ENCODE data around the gene GAA.
"Not testable (repeated sequence)": the region's sequence is repeated elsewhere in the genome, so short reads cannot be mapped to it uniquely, and the experiment has no call there.

Gene GAA

DNA sequence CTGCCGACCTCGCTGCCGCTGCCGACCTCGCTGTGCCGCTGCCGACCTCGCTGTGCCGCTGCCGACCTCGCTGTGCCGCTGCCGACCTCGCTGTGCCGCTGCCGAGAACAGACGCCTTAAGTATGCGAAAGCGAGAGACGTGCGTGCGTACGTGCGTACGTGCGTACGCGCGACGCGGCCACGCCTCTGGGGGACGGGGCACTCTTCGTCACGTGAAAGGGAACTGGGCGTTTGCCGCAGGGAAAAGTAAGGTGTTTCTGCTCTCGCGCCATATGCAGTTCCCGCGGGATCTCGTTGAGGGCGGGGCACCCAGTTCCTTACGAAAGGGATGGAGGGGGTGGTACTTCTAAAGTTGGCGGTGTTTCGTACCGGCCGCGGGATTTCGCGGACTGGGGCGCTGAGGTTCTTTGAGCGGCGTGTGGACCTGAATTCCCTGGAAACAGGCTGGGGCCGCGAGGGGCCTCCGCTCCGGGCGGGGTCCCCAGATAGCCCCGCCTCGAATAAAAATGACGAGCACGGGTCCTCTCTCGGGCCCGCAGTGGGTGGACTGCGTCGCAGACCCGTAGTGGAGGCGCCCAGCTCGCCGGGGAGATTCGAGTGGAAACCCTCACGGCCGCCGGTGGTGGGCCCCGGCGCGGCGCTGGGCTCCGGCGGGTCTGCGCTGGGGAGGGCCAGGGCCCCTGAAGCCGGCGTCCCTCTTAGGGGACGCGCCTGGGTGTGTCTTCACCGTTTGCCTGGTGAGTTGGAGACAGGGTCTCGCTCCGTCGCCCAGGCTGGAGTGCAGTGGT lies 45.8 kb downstream of the GAA start, which contains the start of gene EIF4A3:
EIF4A3 (minus strand) TSS at position 94 of the 788 bp plus-strand sequence. CDS start 167 bp downstream, outside the sequence.
- TF ChIP-seq FOXP2 (optimal IDR thresholded peaks at IDR 0.05; ENCODE audit: control extremely low read depth, extremely low read length, insufficient read depth) (no peak), POLR2AphosphoS5 (IDR thresholded peaks at IDR 0.05; ENCODE audit: borderline replicate concordance, low read depth, low read length) (peak; percentile 71; the same call in 1 of the 2 replicates)
- Histone ChIP-seq H3K9me3 (ENCODE audit: low read depth, low read length) (no peaks in the 10 kb centered on the region), H3K9ac (ENCODE audit: insufficient read length) (peak within 1 kb of the TSS; percentile 98), H3K27ac (peak within 1 kb of the TSS; percentile 78; the same call in 1 of the 2 replicates), H3K36me3 (ENCODE audit: insufficient read depth, low read length) (peaks cover 31% of the 10 kb centered on the region), H3K4me3 (peak within 1 kb of the TSS; percentile 99)
- DNase-seq (ENCODE audit: low read depth, low spot score), result peak; percentile 98

GRCh38 chr17:80151333-80151732 lies 50.0 kb downstream of the GAA start:
- no peak overlapping the region for H3K4me3 ChIP-seq
- H3K36me3 ChIP-seq (ENCODE audit: insufficient read depth, low read length), result no peaks in the 10 kb centered on the region
- H3K9me3 ChIP-seq (ENCODE audit: low read depth, low read length), result no peaks in the 10 kb centered on the region
- H3K27ac ChIP-seq, result no peak overlapping the region
- no peak for TF ChIP-seq POLR2AphosphoS5 (IDR thresholded peaks at IDR 0.05; ENCODE audit: borderline replicate concordance, low read depth, low read length)
- TF ChIP-seq EZH2 (IDR thresholded peaks at IDR 0.05), result no peak
- no peak for TF ChIP-seq FOXP2 (optimal IDR thresholded peaks at IDR 0.05; ENCODE audit: control extremely low read depth, extremely low read length, insufficient read depth)
- H3K9ac ChIP-seq (ENCODE audit: insufficient read length), result no peak overlapping the region
- DNase-seq (ENCODE audit: low read depth, low spot score), result no peak

DNA sequence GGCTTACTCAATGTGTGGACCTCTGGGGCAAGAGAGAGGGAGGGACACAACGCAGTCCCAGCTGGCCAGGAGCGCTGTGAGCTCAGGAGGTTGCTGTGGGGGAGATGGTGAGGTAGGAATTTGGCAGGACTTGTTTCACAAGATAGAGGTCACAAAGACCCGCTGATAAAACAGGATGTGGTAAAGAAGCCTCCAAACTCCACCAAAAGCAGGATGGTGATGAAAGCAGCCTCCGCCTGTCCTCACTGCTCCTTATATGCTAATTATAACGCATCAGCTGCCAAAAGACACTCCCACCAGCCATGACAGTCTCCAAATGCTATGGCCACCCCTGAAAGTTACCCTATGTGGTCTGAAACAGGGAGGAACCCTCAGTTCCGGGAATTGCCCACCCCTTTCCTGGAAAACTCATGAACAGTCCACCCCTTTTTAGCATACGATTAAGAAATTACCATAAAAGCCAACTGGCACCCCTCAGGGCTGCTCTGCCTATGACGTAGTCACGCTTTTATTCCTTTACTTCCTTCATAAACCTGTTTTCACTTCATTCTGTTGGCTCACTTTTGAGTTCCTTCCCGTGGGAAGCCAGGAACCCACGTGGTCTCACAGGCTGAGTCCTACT lies 50.8 kb downstream of the GAA start:
- TF ChIP-seq EZH2 (IDR thresholded peaks at IDR 0.05) (no peak), POLR2AphosphoS5 (IDR thresholded peaks at IDR 0.05; ENCODE audit: borderline replicate concordance, low read depth, low read length) (no peak), FOXP2 (optimal IDR thresholded peaks at IDR 0.05; ENCODE audit: control extremely low read depth, extremely low read length, insufficient read depth) (no peak)
- Histone ChIP-seq H3K4me3 (no peak overlapping the region), H3K9ac (ENCODE audit: insufficient read length) (no peak overlapping the region), H3K27ac (no peak overlapping the region), H3K9me3 (ENCODE audit: low read depth, low read length) (no peaks in the 10 kb centered on the region), H3K36me3 (ENCODE audit: insufficient read depth, low read length) (no peaks in the 10 kb centered on the region)
- no peak for DNase-seq (ENCODE audit: low read depth, low spot score)

DNA sequence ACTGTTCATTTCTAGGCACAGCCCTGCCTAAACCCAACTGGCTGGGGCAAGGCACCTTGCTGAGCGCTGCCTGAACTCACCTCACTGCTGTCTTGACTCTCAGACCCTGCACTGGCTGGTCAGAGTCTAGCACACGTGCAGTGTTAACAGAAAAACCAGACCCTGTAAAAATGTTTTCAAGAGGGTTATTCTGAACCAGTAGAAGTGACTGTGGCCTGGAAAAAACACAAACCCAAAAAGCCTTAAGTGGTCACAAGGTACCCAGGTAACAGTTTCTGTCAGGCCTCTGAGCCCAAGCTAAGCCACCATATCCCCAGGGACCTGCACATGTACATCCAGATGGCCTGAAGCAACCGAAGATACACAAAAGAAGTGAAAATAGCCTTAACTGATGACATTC lies 51.6 kb downstream of the GAA start:
- Histone ChIP-seq H3K9me3 (ENCODE audit: low read depth, low read length) (no peaks in the 10 kb centered on the region), H3K9ac (ENCODE audit: insufficient read length) (no peak overlapping the region), H3K36me3 (ENCODE audit: insufficient read depth, low read length) (no peaks in the 10 kb centered on the region), H3K4me3 (no peak overlapping the region), H3K27ac (no peak overlapping the region)
- DNase-seq (ENCODE audit: low read depth, low spot score), result no peak
- no peak for TF ChIP-seq FOXP2 (optimal IDR thresholded peaks at IDR 0.05; ENCODE audit: control extremely low read depth, extremely low read length, insufficient read depth)
- no peak for TF ChIP-seq EZH2 (IDR thresholded peaks at IDR 0.05)
- no peak for TF ChIP-seq POLR2AphosphoS5 (IDR thresholded peaks at IDR 0.05; ENCODE audit: borderline replicate concordance, low read depth, low read length)

DNA sequence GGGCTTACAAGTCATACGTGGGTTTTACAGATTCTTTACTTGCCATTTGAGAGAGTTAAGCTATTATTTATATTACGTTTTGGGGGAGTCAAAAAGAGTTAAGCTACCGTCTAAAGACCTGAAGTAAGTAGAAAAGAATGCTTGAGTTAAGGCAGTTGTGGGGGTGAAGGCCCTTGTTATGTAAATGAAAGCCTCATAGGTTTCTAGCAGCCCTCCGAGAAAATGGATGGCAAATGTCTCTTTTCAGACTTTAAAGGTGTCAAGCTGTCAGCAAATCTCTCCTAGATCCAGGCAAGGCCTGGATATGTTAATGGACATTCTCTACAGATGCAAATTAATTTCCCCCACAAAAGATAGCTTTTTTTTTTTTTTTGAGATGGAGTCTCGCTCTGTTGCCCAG lies 52.8 kb downstream of the GAA start:
- TF ChIP-seq POLR2AphosphoS5 (IDR thresholded peaks at IDR 0.05; ENCODE audit: borderline replicate concordance, low read depth, low read length) (no peak), FOXP2 (optimal IDR thresholded peaks at IDR 0.05; ENCODE audit: control extremely low read depth, extremely low read length, insufficient read depth) (no peak), EZH2 (IDR thresholded peaks at IDR 0.05) (no peak)
- Histone ChIP-seq H3K9me3 (ENCODE audit: low read depth, low read length) (no peaks in the 10 kb centered on the region), H3K9ac (ENCODE audit: insufficient read length) (no peak overlapping the region), H3K36me3 (ENCODE audit: insufficient read depth, low read length) (no peaks in the 10 kb centered on the region), H3K4me3 (no peak overlapping the region), H3K27ac (no peak overlapping the region)
- no peak for DNase-seq (ENCODE audit: low read depth, low spot score)

GRCh38 chr17:80155600-80155999 lies 54.2 kb downstream of the GAA start:
- H3K36me3 ChIP-seq (ENCODE audit: insufficient read depth, low read length); DNase-seq (ENCODE audit: low read depth, low spot score); H3K9me3 ChIP-seq (ENCODE audit: low read depth, low read length); H3K27ac ChIP-seq; H3K9ac ChIP-seq (ENCODE audit: insufficient read length); H3K4me3 ChIP-seq: not testable (repeated sequence)

DNA sequence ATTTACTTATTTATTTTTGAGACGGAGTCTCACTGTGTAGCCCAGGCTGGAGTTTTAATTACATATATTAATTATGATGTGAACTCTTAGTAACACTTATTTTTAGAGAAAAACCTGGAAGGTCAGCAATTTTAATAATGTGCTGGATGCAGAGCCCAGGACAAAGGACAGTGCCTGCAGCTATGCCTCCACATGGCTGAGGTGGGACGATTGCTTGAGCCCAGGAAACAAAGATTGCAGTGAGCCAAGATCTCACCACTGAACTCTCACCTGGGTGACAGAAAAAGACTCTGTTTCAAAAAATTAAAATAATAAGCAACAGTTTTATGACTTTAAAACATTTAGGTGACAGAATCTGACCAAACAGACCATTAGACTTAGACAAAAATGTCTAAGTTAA lies 57.5 kb downstream of the GAA start:
- Histone ChIP-seq H3K36me3 (ENCODE audit: insufficient read depth, low read length) (no peaks in the 10 kb centered on the region), H3K9me3 (ENCODE audit: low read depth, low read length) (no peaks in the 10 kb centered on the region), H3K27ac (no peak overlapping the region), H3K9ac (ENCODE audit: insufficient read length) (no peak overlapping the region), H3K4me3 (no peak overlapping the region)
- TF ChIP-seq FOXP2 (optimal IDR thresholded peaks at IDR 0.05; ENCODE audit: control extremely low read depth, extremely low read length, insufficient read depth) (no peak), EZH2 (IDR thresholded peaks at IDR 0.05) (no peak)
- DNase-seq (ENCODE audit: low read depth, low spot score), result no peak

DNA sequence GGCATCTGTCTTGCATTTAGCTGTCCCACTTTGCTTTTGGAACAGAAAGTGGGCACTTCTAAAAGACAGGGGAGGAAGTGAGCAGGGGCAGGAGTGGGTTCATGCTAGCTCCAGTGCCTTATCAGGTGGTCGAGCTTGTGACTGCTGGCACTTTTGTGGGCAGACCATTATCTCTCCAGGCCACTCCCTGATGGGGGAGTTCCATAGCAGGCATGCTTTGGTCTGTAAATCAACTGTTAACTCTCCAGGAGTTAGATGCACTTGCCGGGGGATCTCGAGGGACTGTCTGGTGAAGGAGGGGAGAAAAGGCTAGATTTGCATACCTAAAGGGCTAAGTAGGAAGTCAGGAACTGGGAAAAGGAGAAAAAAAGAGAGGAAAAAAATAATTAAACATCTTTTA lies 59.2 kb downstream of the GAA start:
- TF ChIP-seq FOXP2 (optimal IDR thresholded peaks at IDR 0.05; ENCODE audit: control extremely low read depth, extremely low read length, insufficient read depth), result no peak
- no peak for TF ChIP-seq EZH2 (IDR thresholded peaks at IDR 0.05)
- no peak for TF ChIP-seq POLR2AphosphoS5 (IDR thresholded peaks at IDR 0.05; ENCODE audit: borderline replicate concordance, low read depth, low read length)
- no peak overlapping the region for H3K27ac ChIP-seq
- no peak overlapping the region for H3K4me3 ChIP-seq
- no peak for DNase-seq (ENCODE audit: low read depth, low spot score)
- no peak overlapping the region for H3K9ac ChIP-seq (ENCODE audit: insufficient read length)
- no peaks in the 10 kb centered on the region for H3K36me3 ChIP-seq (ENCODE audit: insufficient read depth, low read length)
- H3K9me3 ChIP-seq (ENCODE audit: low read depth, low read length), result no peaks in the 10 kb centered on the region
